SH-SY5Y (cell line): ENCODE results near the gene ATE1.

Experiments
- GATA2 ChIP-seq: IDR thresholded peaks from 2 replicates; pipeline ENCODE4 v1.6.1; 2011; ENCODE audit warnings: mild to moderate bottlenecking, low read depth, low read length
- GATA3 ChIP-seq: IDR thresholded peaks from 2 replicates; pipeline ENCODE4 v1.6.1; 2011; ENCODE audit warnings: low read depth, mild to moderate bottlenecking, low read length, moderate library complexity

ATE1 gene

GRCh38 chr10:121860810-121861209, 67.0 kb downstream of the ATE1 start:
- no peak for TF ChIP-seq GATA3
- TF ChIP-seq GATA2: no peak

DNA sequence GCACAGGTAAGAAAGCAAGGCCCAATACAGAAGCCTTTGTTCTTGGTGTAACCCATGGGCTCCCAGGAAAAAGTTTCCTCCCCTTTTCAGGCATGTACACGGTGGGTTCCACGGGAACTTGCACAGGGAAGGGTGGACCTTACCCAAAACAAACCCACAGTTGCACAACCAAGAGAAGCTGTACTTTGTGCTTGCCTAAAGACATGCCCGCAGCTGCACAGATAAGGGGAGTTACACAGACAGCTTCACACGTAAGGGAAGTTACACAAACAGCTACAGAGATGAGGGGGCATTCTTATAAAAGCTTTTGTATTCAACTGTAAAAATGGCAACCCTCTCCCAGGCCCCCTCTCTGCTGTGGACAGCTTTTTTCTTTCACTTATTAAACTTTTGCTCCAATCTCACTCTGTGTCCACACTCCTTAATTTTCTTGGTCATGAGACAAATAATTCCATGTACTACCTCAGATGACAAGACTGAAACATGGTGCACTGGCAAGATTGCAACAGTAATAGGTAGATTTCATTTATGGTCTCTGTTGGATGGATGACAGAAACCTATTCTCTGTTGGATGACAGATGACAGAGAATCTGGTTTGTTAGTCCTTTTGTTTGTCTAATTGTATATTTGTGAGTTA, 72.9 kb downstream of the ATE1 start:
- TF ChIP-seq GATA2: no peak

DNA sequence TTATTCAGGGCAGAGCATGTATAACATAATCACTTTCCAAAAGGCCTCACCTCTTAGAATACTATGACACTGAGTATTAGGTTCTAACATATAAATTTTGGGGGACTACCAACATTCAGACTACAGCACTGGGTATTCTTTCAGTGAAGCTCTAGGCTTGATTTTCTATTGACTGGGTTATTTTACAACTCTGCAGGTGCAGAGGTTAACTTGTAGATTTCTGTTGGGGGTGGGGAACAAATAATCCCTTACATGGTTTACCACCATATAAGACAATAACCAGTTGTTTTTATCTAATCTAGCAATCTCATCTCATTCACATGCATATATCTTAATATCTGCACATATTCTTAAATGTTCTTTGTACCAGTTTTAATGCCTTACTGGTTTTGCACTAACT, 73.9 kb downstream of the ATE1 start:
- TF ChIP-seq GATA3 (no peak), GATA2 (no peak)

DNA sequence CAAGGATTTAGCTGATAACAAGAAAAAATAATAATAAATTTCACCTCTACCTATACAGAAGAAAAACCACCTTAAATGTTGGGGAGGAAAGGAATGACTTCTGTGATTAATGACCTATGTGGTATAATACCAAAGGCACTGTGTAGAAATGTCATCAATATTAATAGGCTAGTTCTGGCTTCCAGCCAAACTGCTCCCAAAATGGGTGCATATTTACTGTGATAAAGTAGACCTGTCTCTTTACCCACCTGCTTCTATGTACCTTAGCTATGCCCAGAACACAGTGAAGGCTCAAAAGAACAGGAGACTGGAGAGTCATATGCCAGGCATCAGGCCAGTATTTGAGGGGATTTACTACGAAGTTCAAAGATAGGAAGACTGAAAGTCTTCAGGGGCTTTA, 76.0 kb downstream of the ATE1 start:
- TF ChIP-seq GATA2 (no peak), GATA3 (no peak)

- no peak for TF ChIP-seq GATA3
- no peak for TF ChIP-seq GATA2
Measured at GRCh38 chr10:121848082-121848481, 79.7 kb downstream of the ATE1 start.

- TF ChIP-seq GATA3: no peak
- TF ChIP-seq GATA2: no peak
Measured at GRCh38 chr10:121846555-121846954, 81.3 kb downstream of the ATE1 start.

DNA sequence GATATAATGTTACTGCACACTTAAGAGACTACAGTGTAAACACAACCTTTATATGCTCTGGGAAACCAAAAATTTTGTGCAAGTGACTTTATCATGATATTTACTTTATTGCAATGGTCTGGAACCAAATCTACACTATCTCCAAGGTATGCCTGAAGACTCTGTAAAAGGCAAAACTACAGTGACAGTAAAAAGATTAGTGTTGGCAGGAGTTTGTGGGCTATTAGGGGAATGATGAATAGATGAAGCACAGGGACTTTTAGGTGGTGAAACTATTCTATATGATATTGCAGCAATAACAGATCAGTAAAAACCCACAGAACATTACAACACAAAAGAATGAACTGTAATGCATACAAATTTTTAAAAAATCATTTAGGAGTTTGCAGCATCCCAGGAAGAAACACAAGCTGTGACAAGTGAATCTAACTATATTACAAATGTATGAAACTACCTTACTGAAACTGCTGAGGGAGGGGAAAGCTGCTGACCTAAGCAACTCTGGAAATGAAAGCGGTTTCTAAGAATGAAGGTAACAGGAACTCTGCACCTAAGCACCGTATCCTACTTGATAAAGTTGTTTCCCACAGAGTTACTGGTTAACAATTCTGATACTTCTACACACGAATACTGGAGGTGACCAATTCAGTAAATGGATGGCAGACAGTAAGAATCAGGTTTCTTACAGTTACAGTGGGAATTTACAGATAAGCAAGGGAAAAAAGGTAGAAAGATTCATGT, 82.6 kb downstream of the ATE1 start:
- no peak for TF ChIP-seq GATA3
- no peak for TF ChIP-seq GATA2

DNA sequence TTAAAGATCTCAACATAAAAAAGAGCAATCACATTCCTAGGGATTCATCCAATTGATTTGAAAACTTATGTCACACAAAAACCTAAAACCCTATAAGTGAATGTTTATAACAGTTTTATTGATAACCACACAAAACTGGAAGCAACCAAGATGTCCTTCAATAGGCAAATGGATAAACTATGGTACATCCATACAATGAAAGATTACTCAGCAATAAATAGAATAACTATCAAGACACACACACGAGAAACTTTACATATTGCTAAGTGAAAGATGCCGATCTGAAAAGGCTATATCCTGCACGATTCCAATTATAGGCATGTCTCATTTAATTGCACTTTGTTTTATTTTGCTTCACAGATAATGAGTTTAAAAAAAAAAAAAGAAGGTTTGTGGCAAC, 83.3 kb downstream of the ATE1 start:
- TF ChIP-seq GATA3 (no peak), GATA2 (no peak)

DNA sequence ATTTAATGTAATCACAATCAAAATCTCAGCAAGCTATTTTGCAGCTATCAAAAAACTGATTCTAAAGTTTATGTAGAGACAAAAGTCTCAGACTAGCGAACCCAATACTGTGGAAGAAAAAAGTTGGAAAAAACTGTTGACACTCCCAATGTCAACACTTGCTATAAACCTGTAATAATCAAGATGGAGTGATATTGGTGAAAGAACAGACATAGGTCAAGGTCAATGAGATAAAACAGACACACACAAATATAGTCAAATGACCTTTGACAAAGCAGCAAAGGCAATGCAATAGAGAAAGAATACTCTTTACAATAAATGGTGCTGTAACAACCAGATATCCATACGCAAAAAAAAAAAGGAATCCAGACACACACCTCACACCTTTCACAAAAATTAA, 84.5 kb downstream of the ATE1 start:
- TF ChIP-seq GATA2 (no peak), GATA3 (no peak)

- TF ChIP-seq GATA3: no peak
Measured at GRCh38 chr10:121841862-121842261, 86.0 kb downstream of the ATE1 start.

GRCh38 chr10:121838931-121839330, 88.9 kb downstream of the ATE1 start:
- TF ChIP-seq GATA3: no peak
- TF ChIP-seq GATA2: no peak

DNA sequence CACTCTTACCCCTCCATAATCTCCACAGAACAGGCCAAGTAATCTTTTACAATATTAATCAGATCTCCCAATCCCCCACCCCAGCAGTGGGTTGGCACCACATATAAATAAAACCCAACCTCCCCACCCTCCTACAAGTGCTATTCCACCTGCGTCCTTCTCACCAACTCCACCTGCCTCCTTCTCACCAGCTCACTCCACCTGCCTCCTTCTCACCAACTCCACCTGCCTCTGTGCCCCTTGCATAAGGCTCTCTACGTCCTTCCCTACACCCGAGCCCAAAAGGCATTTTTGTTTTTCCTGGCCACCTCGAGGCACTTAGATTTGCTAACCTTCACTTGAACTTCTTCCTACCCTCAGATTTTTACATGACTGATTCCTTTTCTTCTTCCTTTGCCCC, 89.7 kb downstream of the ATE1 start:
- no peak for TF ChIP-seq GATA2
- no peak for TF ChIP-seq GATA3

DNA sequence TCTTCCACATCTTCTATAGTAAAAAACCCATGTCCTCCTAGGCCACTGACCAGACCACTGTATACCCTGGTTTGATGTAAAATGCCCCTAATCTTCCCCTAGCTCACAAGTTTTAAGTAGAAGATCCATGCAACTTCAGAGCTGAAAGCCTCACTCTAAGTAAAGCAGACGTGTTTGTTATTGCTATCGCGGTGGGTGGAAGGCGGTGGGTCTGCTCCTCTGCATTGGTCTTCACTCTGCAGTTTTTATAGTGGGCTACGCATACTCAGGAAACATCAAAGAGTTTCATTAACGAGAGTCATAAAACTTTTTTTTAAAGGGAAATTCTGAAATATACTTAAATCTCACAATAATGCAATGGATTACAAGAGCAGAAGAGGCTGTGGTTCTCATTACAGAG, 91.7 kb downstream of the ATE1 start:
- TF ChIP-seq GATA2 (no peak), GATA3 (no peak)

GRCh38 chr10:121835376-121835775, 92.5 kb downstream of the ATE1 start:
- no peak for TF ChIP-seq GATA3
- TF ChIP-seq GATA2: no peak

DNA sequence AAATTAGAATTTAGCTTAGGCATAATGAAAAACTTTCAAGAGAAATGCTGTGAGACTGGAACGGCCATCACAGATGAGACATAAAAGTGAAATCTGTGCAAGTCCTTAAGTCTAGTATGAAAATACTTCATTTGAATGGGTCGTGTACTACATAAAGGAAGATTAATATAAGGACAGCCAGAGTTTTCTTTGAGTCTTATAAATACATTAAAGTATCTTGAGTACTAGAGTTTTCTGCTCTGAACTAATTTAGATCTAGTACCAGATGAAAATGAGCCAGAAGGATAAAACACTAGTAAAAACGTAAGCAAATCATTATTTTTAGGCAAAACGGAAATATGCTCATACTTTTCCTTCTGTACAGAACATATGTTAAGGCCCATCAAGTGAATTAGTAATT, 93.1 kb downstream of the ATE1 start:
- TF ChIP-seq GATA3 (no peak), GATA2 (no peak)
